GM18517 (cell line): ENCODE data around the gene DNAH14.
"Not testable (repeated sequence)": the region's sequence is repeated elsewhere in the genome, so short reads cannot be mapped to it uniquely, and the experiment has no call there.

Experiments used
- ATAC-seq: cut with Tn5 transposase; IDR thresholded peaks from one replicate; pipeline ENCODE4 v1.9.1; 2021; ENCODE audit warnings: mild to moderate bottlenecking, moderate library complexity; ENCODE audit not compliant: unreplicated experiment

Gene DNAH14

GRCh38 chr1:224989615-224990014, 60.1 kb downstream of the DNAH14 start:
- no peak for ATAC-seq

DNA sequence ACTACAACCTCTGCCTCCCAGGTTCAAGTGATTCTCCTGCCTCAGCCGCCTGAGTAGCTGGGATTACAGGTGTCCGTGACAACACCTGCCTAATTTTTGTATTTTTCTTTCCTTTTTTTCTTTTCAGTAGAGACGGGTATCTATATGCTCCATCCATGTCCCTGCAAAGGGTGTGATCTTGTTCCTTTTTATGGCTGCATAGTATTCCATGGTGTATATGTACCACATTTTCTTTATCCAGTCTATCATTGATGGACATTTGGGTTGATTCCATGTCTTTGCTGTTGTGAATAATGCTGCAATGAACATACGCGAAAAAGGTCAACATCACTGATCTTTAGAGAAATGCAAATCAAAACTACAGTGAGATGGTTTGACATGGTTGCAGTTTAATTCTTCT, 62.1 kb downstream of the DNAH14 start:
- ATAC-seq: not testable (repeated sequence)

GRCh38 chr1:224995602-224996001, 66.1 kb downstream of the DNAH14 start:
- ATAC-seq: no peak

DNA sequence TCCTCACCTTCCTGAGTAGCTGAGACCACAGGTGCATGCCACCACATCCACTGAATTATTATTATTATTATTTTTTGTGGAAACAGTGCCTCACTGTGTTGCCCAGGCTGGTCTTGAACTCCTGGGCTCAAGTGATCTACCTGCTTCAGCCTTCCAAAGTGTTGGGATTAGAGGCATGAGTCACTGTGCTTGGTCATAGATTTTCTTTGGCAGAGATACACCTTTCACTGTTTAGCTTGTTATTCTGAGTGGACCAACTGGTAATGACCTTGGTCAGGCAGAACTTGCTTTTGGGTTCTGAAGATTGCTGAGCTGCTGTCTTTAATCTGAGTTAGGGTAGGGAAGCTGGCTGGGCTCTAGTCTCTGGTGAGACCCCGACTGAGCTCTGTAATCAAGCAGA, 66.8 kb downstream of the DNAH14 start:
- no peak for ATAC-seq

DNA sequence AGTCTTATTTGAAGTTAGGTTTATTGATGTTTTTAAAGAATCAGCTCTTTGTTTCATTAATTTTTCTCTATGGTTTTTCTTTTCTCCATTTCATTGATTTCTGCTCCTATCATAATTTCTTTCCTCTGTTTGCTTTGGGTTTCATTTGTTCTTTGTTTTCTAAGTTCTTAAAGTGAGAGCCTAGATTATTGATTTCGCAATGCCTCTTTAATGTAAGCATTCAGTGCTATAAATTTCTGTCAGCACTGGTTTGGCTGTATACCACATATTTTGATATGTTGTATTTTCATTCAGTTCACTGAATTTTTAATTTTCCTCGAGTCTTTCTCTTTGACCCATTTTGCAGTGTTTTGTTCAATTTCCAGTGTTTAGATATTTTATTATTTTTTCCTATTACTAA, 68.7 kb downstream of the DNAH14 start:
- ATAC-seq: no peak

GRCh38 chr1:225004396-225004795, 74.9 kb downstream of the DNAH14 start:
- no peak for ATAC-seq

- not testable (repeated sequence) for ATAC-seq
Measured at GRCh38 chr1:225006352-225006751, 76.9 kb downstream of the DNAH14 start.

- not testable (repeated sequence) for ATAC-seq
Measured at GRCh38 chr1:225008050-225008449, 78.6 kb downstream of the DNAH14 start.

- ATAC-seq: no peak
Measured at GRCh38 chr1:225021037-225021436, 91.6 kb downstream of the DNAH14 start.

- ATAC-seq: no peak
Measured at GRCh38 chr1:225026701-225027100, 97.2 kb downstream of the DNAH14 start.

DNA sequence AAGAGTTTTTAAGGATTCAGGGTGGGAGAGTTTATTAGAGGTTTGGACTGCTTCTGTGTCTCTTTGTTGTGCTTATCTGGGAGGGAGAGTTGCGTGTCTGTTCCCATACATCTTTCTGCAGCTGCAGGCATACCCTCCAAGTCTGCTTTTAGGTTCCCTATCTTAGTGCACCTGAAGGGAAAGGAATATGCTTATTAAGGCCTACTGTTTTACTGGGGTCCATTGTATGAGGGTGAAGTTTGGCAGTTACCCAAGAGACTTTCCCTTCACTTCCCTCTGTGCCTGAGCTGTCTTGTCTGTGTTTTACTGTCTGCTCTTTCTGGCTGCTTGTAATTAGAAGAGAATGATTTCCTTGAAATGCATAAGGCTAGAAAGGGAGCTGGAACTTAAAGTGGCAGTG, 107.0 kb downstream of the DNAH14 start:
- not testable (repeated sequence) for ATAC-seq

DNA sequence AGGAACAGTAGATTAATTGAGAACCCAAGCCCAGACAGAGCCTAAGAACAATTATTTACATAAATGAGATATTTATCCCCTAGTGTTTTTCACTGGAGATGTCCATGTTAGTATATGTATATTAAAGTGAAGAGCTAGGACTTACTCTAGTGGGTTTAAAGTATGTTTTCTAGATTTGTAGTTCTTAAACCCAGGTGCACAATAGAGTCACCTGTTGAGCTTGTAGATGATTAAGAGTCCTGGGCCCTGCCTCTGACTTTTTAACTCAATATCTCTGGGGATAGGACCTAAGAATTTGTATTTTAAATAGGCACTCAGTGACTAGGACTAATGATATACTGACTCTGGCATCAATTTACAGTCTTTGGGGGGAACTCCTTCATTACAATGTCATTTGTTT, 112.8 kb downstream of the DNAH14 start:
- ATAC-seq: no peak

DNA sequence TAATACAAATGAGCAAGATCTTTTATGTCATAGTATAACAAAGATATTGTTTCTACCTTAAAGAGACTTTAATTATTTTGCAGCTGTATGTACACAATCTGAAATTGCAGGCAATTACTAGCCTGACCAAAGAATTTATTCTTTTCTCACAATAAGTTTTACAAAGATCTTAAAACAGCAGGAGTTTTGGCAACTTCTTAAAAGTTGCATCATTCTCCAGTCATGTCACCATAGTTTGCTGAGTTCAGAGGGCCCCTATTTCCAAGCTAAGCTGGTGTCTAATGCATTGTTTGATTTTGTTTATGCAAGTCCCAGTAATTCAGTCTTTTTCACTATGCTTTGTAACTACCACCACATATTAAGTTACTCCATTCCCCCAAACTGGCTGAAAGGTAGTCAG, 114.8 kb downstream of the DNAH14 start:
- ATAC-seq: no peak

DNA sequence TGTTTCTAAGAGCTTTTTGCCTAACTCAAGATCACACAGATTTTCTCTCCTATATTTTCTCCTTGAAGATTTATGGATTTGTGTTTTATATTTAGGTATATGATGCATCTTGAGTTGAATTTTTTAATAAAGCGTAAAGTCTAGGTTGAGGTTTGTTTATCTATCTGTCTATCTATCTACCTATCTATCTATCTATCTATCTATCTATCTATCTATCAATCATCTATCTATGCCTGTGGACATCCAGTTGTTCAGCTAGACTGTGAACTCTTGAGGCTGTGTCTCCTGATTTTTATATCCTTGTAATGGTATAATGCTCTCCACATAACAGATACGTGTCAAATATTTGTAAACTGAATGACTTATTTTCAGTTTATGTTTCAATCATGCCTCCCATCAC, 120.1 kb downstream of the DNAH14 start:
- ATAC-seq: no peak

DNA sequence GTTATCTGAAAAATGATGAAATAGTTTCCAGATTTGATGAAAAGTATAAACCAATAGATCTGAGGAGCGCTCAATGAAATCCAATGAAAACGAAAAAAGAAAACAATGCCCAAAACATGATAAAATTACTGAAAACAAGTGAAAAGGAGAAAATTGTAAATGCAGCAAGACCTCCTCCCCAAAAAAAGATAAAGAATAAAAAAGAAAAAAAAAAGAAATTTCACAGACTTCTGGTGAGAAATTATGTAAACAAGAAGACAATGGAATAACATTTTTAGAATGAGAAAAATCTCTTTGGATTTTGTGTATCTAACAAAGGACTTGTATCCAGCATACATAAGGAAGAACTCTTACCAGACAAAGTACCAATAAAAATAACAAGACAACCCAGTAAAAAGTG, 134.2 kb downstream of the DNAH14 start:
- no peak for ATAC-seq

DNA sequence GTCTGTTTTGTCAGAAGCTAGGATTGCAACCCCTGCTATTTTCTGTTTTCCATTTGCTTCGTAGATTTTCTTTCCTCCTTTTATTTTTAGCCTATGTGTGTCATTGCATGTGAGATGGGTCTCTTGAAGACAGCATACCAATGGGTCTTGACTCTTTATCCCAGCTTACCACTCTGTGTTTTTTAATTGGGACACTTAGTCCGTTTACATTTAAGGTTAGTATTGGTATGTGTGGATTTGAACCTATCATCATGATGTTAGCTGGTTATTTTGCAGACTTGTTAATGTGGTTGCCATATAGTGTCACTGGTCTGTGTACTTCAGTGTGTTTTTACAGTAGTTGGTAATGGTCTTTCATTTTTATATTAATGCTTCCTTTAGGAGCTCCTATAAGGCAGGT, 141.5 kb downstream of the DNAH14 start:
- no peak for ATAC-seq

DNA sequence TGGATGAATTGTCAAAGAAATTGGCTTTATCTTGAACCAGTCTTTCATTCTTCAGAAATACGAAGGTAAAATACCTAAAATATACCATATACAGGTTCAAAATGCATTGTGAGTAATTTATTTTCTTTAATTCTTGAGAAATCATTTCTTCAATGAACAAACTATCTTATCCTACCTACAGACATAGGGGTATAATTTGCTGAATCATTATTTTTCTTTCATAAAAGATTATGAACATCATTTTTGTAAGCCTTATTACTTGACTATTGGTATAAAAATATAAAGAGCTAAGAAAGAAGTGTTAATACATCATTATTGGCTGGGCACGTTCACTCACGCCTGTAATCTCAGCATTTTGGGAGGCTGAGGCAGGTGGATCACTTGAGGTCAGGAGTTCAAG, 167.7 kb downstream of the DNAH14 start:
- no peak for ATAC-seq

DNA sequence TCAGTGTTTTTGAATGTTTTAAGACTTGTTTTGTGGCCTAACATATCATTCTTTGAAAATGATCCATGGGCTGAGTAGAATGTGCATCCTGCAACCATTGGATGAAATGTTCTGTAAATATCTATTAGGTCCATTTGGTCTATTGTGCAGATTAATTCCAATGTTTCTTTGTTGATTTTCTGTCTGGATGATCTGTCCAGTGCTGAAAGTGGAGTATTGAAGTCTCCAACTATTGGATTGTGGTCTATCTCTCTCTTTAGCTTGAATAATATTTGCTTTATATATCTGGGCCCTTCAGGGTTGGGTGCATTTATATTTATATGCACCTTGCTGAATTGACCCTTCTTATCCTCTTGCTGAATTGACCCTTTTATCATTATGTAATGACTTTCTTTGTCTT, 181.5 kb downstream of the DNAH14 start:
- no peak for ATAC-seq

GRCh38 chr1:225113265-225113664, 183.8 kb downstream of the DNAH14 start:
- no peak for ATAC-seq

GRCh38 chr1:225114354-225114990, 185.0 kb downstream of the DNAH14 start:
- ATAC-seq: no peak

DNA sequence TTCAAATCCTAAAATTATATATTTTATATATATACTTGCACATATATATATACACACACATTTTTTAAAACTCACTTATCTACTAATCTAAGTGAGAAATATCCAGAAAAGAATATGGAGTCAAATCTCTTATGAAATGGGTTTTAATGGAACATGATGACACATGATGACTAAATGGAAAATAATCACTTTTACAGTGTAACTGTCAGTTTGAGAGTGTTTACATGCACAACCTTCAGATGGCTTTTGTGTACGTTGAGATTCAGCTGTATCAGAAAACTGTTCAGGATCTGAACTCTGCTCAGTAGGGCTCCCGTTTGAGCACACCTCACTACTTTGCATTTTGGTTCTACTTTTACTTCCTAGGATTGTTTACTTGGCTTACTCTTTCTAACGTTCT, 189.8 kb downstream of the DNAH14 start:
- no peak for ATAC-seq

DNA sequence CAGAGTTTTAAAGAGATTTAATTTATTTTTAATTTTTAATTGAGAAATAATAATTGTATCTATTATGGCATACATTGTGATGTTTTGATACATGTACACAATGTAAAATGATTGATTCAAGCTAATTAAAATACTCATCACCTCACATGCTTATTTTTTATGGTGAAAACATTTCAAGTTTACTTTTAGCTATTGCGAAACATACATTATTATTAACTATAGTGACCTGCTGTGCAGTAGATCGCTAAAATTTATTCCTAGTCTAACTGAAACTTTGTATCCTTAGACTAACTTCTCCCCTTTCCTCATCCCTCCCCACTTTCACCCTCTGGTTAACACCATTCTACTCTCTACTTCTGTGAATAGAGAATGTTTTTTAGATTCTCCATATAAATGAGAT, 191.6 kb downstream of the DNAH14 start:
- no peak for ATAC-seq

DNA sequence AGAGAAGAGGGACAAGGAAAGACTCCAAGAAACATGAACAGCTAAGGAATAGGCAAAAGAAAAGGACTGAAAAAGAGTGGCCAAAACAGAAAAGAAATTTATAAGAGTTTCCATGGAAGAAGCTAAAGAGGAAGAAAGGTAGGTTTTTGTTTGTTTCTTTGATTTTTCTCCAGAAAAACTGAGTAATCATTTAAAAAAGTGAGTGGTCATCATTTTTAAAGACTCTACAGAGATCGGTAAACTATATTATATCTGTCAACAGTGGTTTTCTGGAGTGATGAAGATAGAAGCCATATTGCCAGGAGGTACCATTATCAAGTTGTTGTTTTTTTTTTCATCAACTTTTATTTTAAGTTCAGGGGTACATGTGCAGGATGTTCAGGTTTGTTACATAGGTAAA, 202.4 kb downstream of the DNAH14 start:
- no peak for ATAC-seq
